GM23338 (cell line): Measurements from ENCODE around the gene KRT24. TPM values are rescaled to one million over a fixed set of nuclear protein-coding genes. Genes with fewer than 3 reads are reported as not detected.

Experiments used
- ATAC-seq: fragments of 200-7000 bp; cut with Tn5 transposase; 3 replicates; pipeline ENCODE4 v1.9.1; 2020
- DNase-seq: peaks from one replicate; pipeline ENCODE4 v3.0.0-alpha.2; 2015; ENCODE audit warnings: low spot score
- H2AFZ ChIP-seq: fragments of 200-600 bp; sonication (generic); 2 replicates; pipeline ENCODE4 v1.8.0; 2016; ENCODE audit warnings: antibody characterized with exemption, mild to moderate bottlenecking, moderate library complexity
- H3F3A ChIP-seq: fragments of 200-600 bp; sonication (generic); replicated peaks from 2 replicates; pipeline ENCODE4 v1.8.0; 2017; ENCODE audit warnings: antibody characterized with exemption, mixed run types, low read depth
- H3K27ac ChIP-seq: fragments of 200-600 bp; sonication (generic); 2 replicates; pipeline ENCODE4 v1.6.1; 2016; ENCODE audit warnings: low read depth
- H3K27me3 ChIP-seq: fragments of 200-600 bp; sonication (generic); 2 replicates; pipeline ENCODE4 v1.8.0; 2016; ENCODE audit warnings: mild to moderate bottlenecking, mixed run types, moderate library complexity; ENCODE audit not compliant: insufficient read depth
- H3K36me3 ChIP-seq: fragments of 200-600 bp; sonication (generic); 2 replicates; pipeline ENCODE4 v1.8.0; 2016; ENCODE audit warnings: mild to moderate bottlenecking; ENCODE audit not compliant: insufficient read depth
- H3K4me1 ChIP-seq: fragments of 200-600 bp; sonication (generic); 2 replicates; pipeline ENCODE4 v1.8.0; 2016; ENCODE audit warnings: mild to moderate bottlenecking, moderate library complexity; ENCODE audit not compliant: insufficient read depth
- H3K4me2 ChIP-seq: fragments of 200-600 bp; sonication (generic); 2 replicates; pipeline ENCODE4 v1.7.1; 2017; ENCODE audit warnings: mixed run types
- H3K4me3 ChIP-seq: fragments of 200-600 bp; sonication (generic); 2 replicates; pipeline ENCODE4 v1.6.1; 2016; ENCODE audit warnings: mixed run types
- H3K79me2 ChIP-seq: fragments of 200-600 bp; sonication (generic); replicated peaks from 2 replicates; pipeline ENCODE4 v1.8.0; 2017; ENCODE audit warnings: mild to moderate bottlenecking; ENCODE audit not compliant: insufficient read depth
- H3K9me2 ChIP-seq: fragments of 200-600 bp; sonication (generic); 2 replicates; pipeline ENCODE4 v1.8.0; 2017; ENCODE audit not compliant: insufficient read depth
- H4K20me1 ChIP-seq: fragments of 200-600 bp; sonication (generic); replicated peaks from 2 replicates; pipeline ENCODE4 v1.8.0; 2017; ENCODE audit warnings: mild to moderate bottlenecking; ENCODE audit not compliant: insufficient read depth
- H3K27ac Mint-ChIP-seq: 2 replicates; pipeline ENCODE4 v1.8.0; 2020; ENCODE audit warnings: inconsistent platforms, mild to moderate bottlenecking, moderate library complexity, mixed read lengths
- H3K27me3 Mint-ChIP-seq: 3 replicates; pipeline ENCODE4 v1.8.0; 2022; ENCODE audit warnings: low read depth, mild to moderate bottlenecking, moderate library complexity, mixed read lengths, inconsistent platforms; ENCODE audit not compliant: insufficient read depth, poor library complexity
- H3K36me3 Mint-ChIP-seq: 3 replicates; pipeline ENCODE4 v1.8.0; 2021; ENCODE audit warnings: low read depth, mild to moderate bottlenecking, inconsistent platforms, moderate library complexity, mixed read lengths
- H3K4me1 Mint-ChIP-seq: 3 replicates; pipeline ENCODE4 v1.8.0; 2020; ENCODE audit warnings: mild to moderate bottlenecking, inconsistent platforms, mixed read lengths
- H3K4me3 Mint-ChIP-seq: 3 replicates; pipeline ENCODE4 v1.8.0; 2021; ENCODE audit warnings: moderate library complexity, mild to moderate bottlenecking, inconsistent platforms, mixed read lengths
- H3K9me3 Mint-ChIP-seq: 3 replicates; pipeline ENCODE4 v1.8.0; 2020; ENCODE audit warnings: moderate library complexity, mild to moderate bottlenecking, inconsistent platforms, mixed read lengths
- CREB1 ChIP-seq: fragments of 250-450 bp; sonication (Bioruptor Pico); IDR thresholded peaks from 2 replicates; pipeline ENCODE4 v1.5.0; 2020; ENCODE audit warnings: low read depth, mild to moderate bottlenecking, moderate library complexity
- CTCF ChIP-seq, 2 experiments: fragments of 200-600 bp in 1 of 2; sonication (generic) in 1 of 2; conservative IDR thresholded peaks; 2 replicates each; pipeline versions ENCODE4 v1.5.1 to v1.6.1; 2016 to 2017; ENCODE audit warnings: antibody characterized with exemption in 2 of 2, low read depth in 2 of 2, mild to moderate bottlenecking in 2 of 2, moderate library complexity in 1 of 2
- ETS1 ChIP-seq: IDR thresholded peaks from 2 replicates; pipeline ENCODE4 v1.6.1; 2016; ENCODE audit warnings: antibody characterized with exemption
- EZH2 ChIP-seq: fragments of 200-600 bp; sonication (generic); IDR thresholded peaks from one replicate; pipeline ENCODE4 v1.8.0; 2017; ENCODE audit warnings: antibody characterized with exemption, mild to moderate bottlenecking, low read depth; ENCODE audit not compliant: unreplicated experiment
- EZH2phosphoT487 ChIP-seq: fragments of 200-600 bp; sonication (generic); IDR thresholded peaks from one replicate; pipeline ENCODE4 v1.8.1; 2018; ENCODE audit warnings: antibody characterized with exemption; ENCODE audit not compliant: unreplicated experiment
- JUNB ChIP-seq: IDR thresholded peaks from one replicate; pipeline ENCODE4 v1.6.1; 2016; ENCODE audit warnings: antibody characterized with exemption; ENCODE audit not compliant: unreplicated experiment
- NANOG ChIP-seq: IDR thresholded peaks from 2 replicates; pipeline ENCODE4 v1.6.1; 2016; ENCODE audit warnings: antibody characterized with exemption, borderline replicate concordance
- POLR2AphosphoS5 ChIP-seq: IDR thresholded peaks from 2 replicates; pipeline ENCODE4 v1.6.1; 2016; ENCODE audit warnings: antibody characterized with exemption, low read depth
- REST ChIP-seq: IDR thresholded peaks from one replicate; pipeline ENCODE4 v1.6.1; 2018; ENCODE audit warnings: antibody characterized with exemption; ENCODE audit not compliant: unreplicated experiment
- STAT1 ChIP-seq: IDR thresholded peaks from one replicate; pipeline ENCODE4 v1.6.1; 2016; ENCODE audit warnings: antibody characterized with exemption; ENCODE audit not compliant: unreplicated experiment
- ZNF114 ChIP-seq: fragments of 250-450 bp; sonication (Bioruptor Pico); IDR thresholded peaks from 2 replicates; pipeline ENCODE4 v1.5.0; 2020; ENCODE audit warnings: mild to moderate bottlenecking, moderate library complexity
- ZNF331 ChIP-seq: fragments of 250-450 bp; sonication (Bioruptor Pico); IDR thresholded peaks from 2 replicates; pipeline ENCODE4 v1.5.0; 2020; ENCODE audit warnings: low read depth, mild to moderate bottlenecking, moderate library complexity
- ZNF462 ChIP-seq: fragments of 250-450 bp; sonication (Bioruptor Pico); IDR thresholded peaks from 2 replicates; pipeline ENCODE4 v1.5.0; 2020; ENCODE audit warnings: mild to moderate bottlenecking, moderate library complexity
- polyA plus RNA-seq: library from polyadenylated mRNA; unstranded; fragments of >200 nt; fragmentation: Nextera tagmentation; extraction: Ambion mirVana; gene quantifications from 2 replicates; pipeline ENCODE4 v1.2.1, GENCODE V29; 2016
- total RNA-seq: library from RNA; depleted of rRNA; stranded (reverse); fragments of >200 nt; shearing (Covaris generic); gene quantifications from 2 replicates; pipeline ENCODE4 v1.2.3, GENCODE V29; 2014

The KRT24 gene
- total and polyA plus RNA-seq, 2 experiments from 2014 or later = not detected

- Histone ChIP-seq H3K9me2 (no peaks in the 10 kb centered on the region), H2AFZ (no peak overlapping the region), H4K20me1 (no peaks in the 10 kb centered on the region), H3K4me2 (no peak overlapping the region), H3K36me3 (no peaks in the 10 kb centered on the region), H3K27me3 (no peaks in the 10 kb centered on the region), H3K79me2 (no peaks in the 10 kb centered on the region), H3K4me3 (no peak overlapping the region), H3F3A (no peaks in the 10 kb centered on the region), H3K27ac (no peak overlapping the region), H3K4me1 (no peaks in the 10 kb centered on the region)
- DNase-seq (peak; percentile 35), ATAC-seq (no peak; the same call in 2 of the 3 replicates)
- H3K4me1 Mint-ChIP-seq = no peaks in the 10 kb centered on the region; the same call in 2 of the 3 replicates
- no peaks in the 10 kb centered on the region for H3K9me3 Mint-ChIP-seq
- H3K36me3 Mint-ChIP-seq = no peaks in the 10 kb centered on the region
- TF ChIP-seq POLR2AphosphoS5 (no peak), ZNF331 (no peak), JUNB (no peak), NANOG (no peak), REST (no peak), ZNF462 (CRISPR knock-in tag) (no peak), EZH2 (no peak), EZH2phosphoT487 (no peak), STAT1 (no peak), ETS1 (no peak), ZNF114 (CRISPR knock-in tag) (no peak), CREB1 (CRISPR knock-in tag) (no peak), CTCF (conservative IDR thresholded peaks at IDR 0.05; ENCODE audit: low read depth in 2 of 2) (no peak)
- no peak overlapping the region for H3K27ac Mint-ChIP-seq
- H3K27me3 Mint-ChIP-seq = peaks cover 2% of the 10 kb centered on the region
- H3K4me3 Mint-ChIP-seq = no peak overlapping the region
Observed at GRCh38 chr17:40694584-40694983, 9.0 kb downstream of the KRT24 start.
